SK-N-MC (cell line): Measurements from ENCODE around the gene SLCO4A1.

Source experiments
- EZH2 ChIP-seq: fragments of 200-600 bp; sonication (generic); IDR thresholded peaks from one replicate; pipeline ENCODE4 v1.6.1; 2017; ENCODE audit warnings: antibody characterized with exemption
- POLR2AphosphoS5 ChIP-seq: IDR thresholded peaks from 2 replicates; pipeline ENCODE4 v1.6.1; 2012; ENCODE audit warnings: mild to moderate bottlenecking, low read depth, low read length, borderline replicate concordance

- no peak for TF ChIP-seq EZH2
- no peak for TF ChIP-seq POLR2AphosphoS5
Measured at GRCh38 chr20:62656197-62656918, 14.1 kb downstream of the SLCO4A1 start.
